Upper lobe of left lung (tissue), 4 donors: ENCODE data around the gene PRR15.

Experiments used
- POLR2A ChIP-seq, 4 donors: fragments of 450-650 bp; IDR thresholded peaks; one replicate each; pipeline ENCODE4 v1.5.1; 2016 to 2017; ENCODE audit warnings: antibody characterized with exemption in 4 of 4, mild to moderate bottlenecking in 2 of 4
- POLR2AphosphoS5 ChIP-seq, 2 donors: sonication (generic); formaldehyde crosslinking; IDR thresholded peaks; one replicate each; pipeline ENCODE4 v1.5.1; 2017; ENCODE audit warnings: antibody characterized with exemption in 2 of 2
- TF ChIP-seq, protein P1 (sequence below), 6 experiments: fragments of 450-650 bp in 4 of 6; fragments of 200-600 bp in 2 of 6; sonication (generic) in 2 of 6; IDR thresholded peaks; one replicate each; pipeline ENCODE4 v1.5.1; 2016 to 2019; ENCODE audit warnings: antibody characterized with exemption in 6 of 6

DNA sequence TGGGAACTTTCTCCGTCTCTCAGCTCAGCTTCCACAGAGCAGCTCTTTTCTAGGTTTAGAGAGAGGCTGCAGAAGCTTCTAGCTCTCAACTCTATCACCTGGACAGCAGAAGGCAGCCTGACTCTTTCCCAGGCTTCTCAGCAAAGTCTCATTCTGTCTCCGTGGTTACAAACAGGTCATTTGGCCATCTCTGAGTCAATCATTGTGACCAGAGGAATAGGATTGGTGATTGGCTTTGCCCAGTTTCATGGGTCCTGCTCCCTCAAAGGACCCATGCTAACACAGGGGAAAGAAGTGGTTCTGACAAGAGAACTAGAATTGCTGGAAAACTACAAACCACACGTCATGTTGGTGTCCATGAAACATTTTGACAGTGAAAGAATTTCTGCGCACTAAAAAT lies 43.6 kb downstream of the PRR15 start:
- TF ChIP-seq, protein P1, sequence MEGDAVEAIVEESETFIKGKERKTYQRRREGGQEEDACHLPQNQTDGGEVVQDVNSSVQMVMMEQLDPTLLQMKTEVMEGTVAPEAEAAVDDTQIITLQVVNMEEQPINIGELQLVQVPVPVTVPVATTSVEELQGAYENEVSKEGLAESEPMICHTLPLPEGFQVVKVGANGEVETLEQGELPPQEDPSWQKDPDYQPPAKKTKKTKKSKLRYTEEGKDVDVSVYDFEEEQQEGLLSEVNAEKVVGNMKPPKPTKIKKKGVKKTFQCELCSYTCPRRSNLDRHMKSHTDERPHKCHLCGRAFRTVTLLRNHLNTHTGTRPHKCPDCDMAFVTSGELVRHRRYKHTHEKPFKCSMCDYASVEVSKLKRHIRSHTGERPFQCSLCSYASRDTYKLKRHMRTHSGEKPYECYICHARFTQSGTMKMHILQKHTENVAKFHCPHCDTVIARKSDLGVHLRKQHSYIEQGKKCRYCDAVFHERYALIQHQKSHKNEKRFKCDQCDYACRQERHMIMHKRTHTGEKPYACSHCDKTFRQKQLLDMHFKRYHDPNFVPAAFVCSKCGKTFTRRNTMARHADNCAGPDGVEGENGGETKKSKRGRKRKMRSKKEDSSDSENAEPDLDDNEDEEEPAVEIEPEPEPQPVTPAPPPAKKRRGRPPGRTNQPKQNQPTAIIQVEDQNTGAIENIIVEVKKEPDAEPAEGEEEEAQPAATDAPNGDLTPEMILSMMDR (IDR thresholded peaks at IDR 0.05) = no peak
- TF ChIP-seq POLR2A (IDR thresholded peaks at IDR 0.05) (no peak), POLR2AphosphoS5 (IDR thresholded peaks at IDR 0.05) (no peak)
